ENCODE data around the gene DUSP22.

DNA sequence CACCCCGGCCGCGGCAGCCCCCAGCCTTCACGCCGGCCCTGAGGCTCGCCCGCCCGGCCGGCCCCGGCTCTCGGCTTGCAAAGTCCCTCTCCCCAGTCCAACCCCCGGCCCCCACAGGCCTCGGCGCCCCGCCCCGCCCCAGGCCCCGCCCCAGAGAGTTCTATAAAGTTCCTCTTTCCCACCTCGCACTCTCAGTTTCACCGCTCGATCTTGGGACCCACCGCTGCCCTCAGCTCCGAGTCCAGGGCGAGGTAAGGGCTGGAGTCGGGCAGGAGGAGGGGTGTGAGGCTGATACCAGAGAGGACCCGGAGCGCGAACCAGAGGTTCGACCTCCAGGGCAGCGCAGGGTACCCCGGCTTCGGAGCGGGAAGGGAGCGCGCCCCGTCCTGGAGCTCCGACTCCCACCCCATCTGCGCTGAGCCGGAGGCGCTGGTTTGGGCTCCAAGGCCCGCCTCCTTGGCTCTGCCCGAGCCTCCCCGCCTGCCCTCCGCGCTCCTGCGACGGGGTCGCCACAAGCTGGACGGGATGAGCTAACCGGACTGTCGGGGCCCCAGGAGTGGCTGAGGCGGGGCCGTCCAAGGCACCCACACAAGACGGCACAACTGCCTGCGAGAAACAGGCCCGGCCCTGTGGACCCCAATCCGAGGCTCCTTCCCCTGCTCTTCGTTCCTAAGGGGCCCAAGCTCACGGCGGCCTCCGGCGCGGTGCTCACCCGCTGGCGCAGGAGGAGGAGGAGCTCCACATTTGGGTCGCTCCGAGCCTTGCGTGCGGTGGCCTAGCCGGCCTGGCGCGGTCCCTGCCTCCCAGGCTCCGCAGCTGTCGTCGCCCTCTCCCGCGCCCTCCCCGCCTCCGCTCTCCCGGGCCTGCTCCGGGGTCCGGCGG, 99.5 kb downstream of the DUSP22 start, which contains the start of gene IRF4:
- TF ChIP-seq, protein P1, sequence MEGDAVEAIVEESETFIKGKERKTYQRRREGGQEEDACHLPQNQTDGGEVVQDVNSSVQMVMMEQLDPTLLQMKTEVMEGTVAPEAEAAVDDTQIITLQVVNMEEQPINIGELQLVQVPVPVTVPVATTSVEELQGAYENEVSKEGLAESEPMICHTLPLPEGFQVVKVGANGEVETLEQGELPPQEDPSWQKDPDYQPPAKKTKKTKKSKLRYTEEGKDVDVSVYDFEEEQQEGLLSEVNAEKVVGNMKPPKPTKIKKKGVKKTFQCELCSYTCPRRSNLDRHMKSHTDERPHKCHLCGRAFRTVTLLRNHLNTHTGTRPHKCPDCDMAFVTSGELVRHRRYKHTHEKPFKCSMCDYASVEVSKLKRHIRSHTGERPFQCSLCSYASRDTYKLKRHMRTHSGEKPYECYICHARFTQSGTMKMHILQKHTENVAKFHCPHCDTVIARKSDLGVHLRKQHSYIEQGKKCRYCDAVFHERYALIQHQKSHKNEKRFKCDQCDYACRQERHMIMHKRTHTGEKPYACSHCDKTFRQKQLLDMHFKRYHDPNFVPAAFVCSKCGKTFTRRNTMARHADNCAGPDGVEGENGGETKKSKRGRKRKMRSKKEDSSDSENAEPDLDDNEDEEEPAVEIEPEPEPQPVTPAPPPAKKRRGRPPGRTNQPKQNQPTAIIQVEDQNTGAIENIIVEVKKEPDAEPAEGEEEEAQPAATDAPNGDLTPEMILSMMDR (IDR thresholded peaks at IDR 0.05; ENCODE audit: poor library complexity), result no peak
- TF ChIP-seq EZH2 (IDR thresholded peaks at IDR 0.05; ENCODE audit: borderline replicate concordance) (peak; percentile 60), EZH2phosphoT487 (IDR thresholded peaks at IDR 0.05; ENCODE audit: low read depth, severe bottlenecking, unreplicated experiment) (peak; percentile 71)

All from hepatocyte (in vitro differentiated cells).